Keratinocyte (primary cell): ENCODE data around the gene CACNA1I. TPM values are rescaled to one million over a fixed set of nuclear protein-coding genes. Genes with fewer than 3 reads are reported as not detected.
A peak's percentile ranks its signal among the peaks of the same experiment; 100 is the strongest.

ENCODE experiments used
- DNase-seq: peaks from one replicate; pipeline ENCODE4 v3.0.0-alpha.2; 2011; ENCODE audit warnings: low read depth, missing footprints, low spot score
- FAIRE-seq: peaks from 2 replicates; lab custom pipeline; 2011; peaks lifted over from hg19 to GRCh38; lab: Jason Lieb, UNC
- H2AFZ ChIP-seq: 2 replicates; pipeline ENCODE4 v1.6.0; 2012; ENCODE audit warnings: low read length, control low read depth, inconsistent platforms; ENCODE audit not compliant: control insufficient read depth
- H3K27ac ChIP-seq: 2 replicates; pipeline ENCODE4 v1.5.1; 2011; ENCODE audit warnings: low read length; ENCODE audit not compliant: control insufficient read depth, insufficient read depth
- H3K27me3 ChIP-seq: 3 replicates; pipeline ENCODE4 v1.6.0; 2011; ENCODE audit warnings: low read length; ENCODE audit not compliant: control insufficient read depth, insufficient read depth; ENCODE audit errors: extremely low read depth
- H3K36me3 ChIP-seq, 2 experiments: 2 replicates in 1 of 2; 3 replicates in 1 of 2; pipeline ENCODE4 v1.5.1; 2011; ENCODE audit warnings: low read length in 2 of 2, mild to moderate bottlenecking in 1 of 2; ENCODE audit not compliant: control insufficient read depth in 2 of 2, insufficient read depth in 2 of 2; ENCODE audit errors: extremely low read depth in 1 of 2
- H3K4me1 ChIP-seq: 3 replicates; pipeline ENCODE4 v1.5.1; 2011; ENCODE audit warnings: low read length; ENCODE audit not compliant: control insufficient read depth, insufficient read depth; ENCODE audit errors: extremely low read depth
- H3K4me2 ChIP-seq: 3 replicates; pipeline ENCODE4 v1.6.0; 2011; ENCODE audit warnings: low read depth, low read length; ENCODE audit not compliant: control insufficient read depth, insufficient read depth; ENCODE audit errors: extremely low read depth
- H3K4me3 ChIP-seq, 3 experiments: fragments of 200-600 bp in 1 of 3; sonication (generic) in 1 of 3; 2 replicates in 2 of 3; 3 replicates in 1 of 3; pipeline ENCODE4 v1.5.1; 2011 to 2016; ENCODE audit warnings: low read length in 3 of 3, mild to moderate bottlenecking in 3 of 3, control low read depth in 2 of 3, inconsistent platforms in 1 of 3, low read depth in 1 of 3, mixed read lengths in 1 of 3, mixed run types in 1 of 3, moderate library complexity in 1 of 3; ENCODE audit not compliant: control insufficient read depth in 2 of 3, insufficient read depth in 2 of 3; ENCODE audit errors: extremely low read depth in 1 of 3
- H3K79me2 ChIP-seq: 2 replicates; pipeline ENCODE4 v1.6.0; 2012; ENCODE audit warnings: low read length; ENCODE audit not compliant: control insufficient read depth, insufficient read depth
- H3K9ac ChIP-seq: 3 replicates; pipeline ENCODE4 v1.6.0; 2011; ENCODE audit warnings: low read length; ENCODE audit not compliant: control insufficient read depth, insufficient read depth; ENCODE audit errors: extremely low read depth
- H3K9me1 ChIP-seq: 3 replicates; pipeline ENCODE4 v1.6.0; 2011; ENCODE audit warnings: low read length; ENCODE audit not compliant: control insufficient read depth, insufficient read depth; ENCODE audit errors: extremely low read depth
- H3K9me3 ChIP-seq: 2 replicates; pipeline ENCODE4 v1.5.1; 2012; ENCODE audit warnings: low read depth, low read length; ENCODE audit not compliant: control insufficient read depth
- H4K20me1 ChIP-seq: 3 replicates; pipeline ENCODE4 v1.6.0; 2011; ENCODE audit warnings: low read length; ENCODE audit not compliant: control insufficient read depth, insufficient read depth; ENCODE audit errors: extremely low read depth
- CTCF ChIP-seq, 3 experiments: IDR thresholded peaks in 1 of 3; conservative IDR thresholded peaks in 1 of 3; optimal IDR thresholded peaks in 1 of 3; 2 replicates in 2 of 3; 3 replicates in 1 of 3; pipeline versions ENCODE3 to v1.5.1; 2011; ENCODE audit warnings: low read length in 3 of 3, mild to moderate bottlenecking in 3 of 3, moderate library complexity in 2 of 3, control low read depth in 1 of 3, inconsistent platforms in 1 of 3; ENCODE audit not compliant: insufficient read depth in 2 of 3; ENCODE audit errors: extremely low read depth in 1 of 3
- EZH2 ChIP-seq: IDR thresholded peaks from one replicate; pipeline ENCODE4 v1.6.1; 2012; ENCODE audit warnings: inconsistent platforms, mild to moderate bottlenecking, low read length, moderate library complexity
- dilution Hi-C: fragments of 300-500 bp; cut with MboI; formaldehyde crosslinking; loops from one replicate; pipeline ENCODE4 v1.7.0; 2020; ENCODE audit warnings: low sequenced_read_pairs; ENCODE audit not compliant: extremely low pct_ligation_motif_present
- polyA plus RNA-seq, 5 experiments: library from polyadenylated mRNA; depleted of rRNA in 3 of 5; stranded (reverse) in 3 of 5; stranded (forward) in 1 of 5; unstranded in 1 of 5; fragments of >200 nt; gene quantifications; 1 replicate in 1 of 5; 2 replicates in 3 of 5; 3 replicates in 1 of 5; pipeline versions ENCODE4 v1.2.1 to v1.2.3, GENCODE V29; 2011 to 2012; ENCODE audit warnings: missing spikeins in 2 of 5, low read depth in 1 of 5, low replicate concordance in 1 of 5

CACNA1I gene
- polyA plus RNA-seq, 1 donor (not counting 4 experiments of a cell fraction or from before 2014, with no cell fraction given), result not detected

GRCh38 chr22:39558950-39559349 is 11.6 kb upstream of the CACNA1I start:
- no peaks in the 10 kb centered on the region for H3K9me3 ChIP-seq
- H3K9ac ChIP-seq, result no peak overlapping the region
- no peak for DNase-seq
- H3K27me3 ChIP-seq, result peaks cover 59% of the 10 kb centered on the region
- no peak overlapping the region for H3K27ac ChIP-seq
- FAIRE-seq, result no peak
- H3K36me3 ChIP-seq, result no peaks in the 10 kb centered on the region
- no peak overlapping the region for H2AFZ ChIP-seq
- dilution Hi-C loops, result no loop called here
- H3K4me1 ChIP-seq, result peaks cover 3% of the 10 kb centered on the region
- no peak overlapping the region for H3K4me3 ChIP-seq
- H3K9me1 ChIP-seq, result no peaks in the 10 kb centered on the region
- no peak for TF ChIP-seq CTCF (optimal IDR thresholded peaks at IDR 0.05 in 1 of 3, IDR thresholded peaks at IDR 0.05 in 1 of 3, conservative IDR thresholded peaks at IDR 0.05 in 1 of 3; ENCODE audit: extremely low read depth in 1 of 3, insufficient read depth in 2 of 3, low read length in 3 of 3)
- no peak overlapping the region for H3K4me2 ChIP-seq
- no peaks in the 10 kb centered on the region for H3K79me2 ChIP-seq
- H4K20me1 ChIP-seq, result no peaks in the 10 kb centered on the region

- Histone ChIP-seq H2AFZ (no peak overlapping the region), H3K9me3 (no peaks in the 10 kb centered on the region), H3K4me1 (peaks cover 3% of the 10 kb centered on the region), H3K9ac (no peak overlapping the region), H3K4me3 (no peak overlapping the region), H3K27me3 (peaks cover 55% of the 10 kb centered on the region), H3K9me1 (no peaks in the 10 kb centered on the region), H3K27ac (no peak overlapping the region), H4K20me1 (no peaks in the 10 kb centered on the region), H3K4me2 (no peak overlapping the region), H3K36me3 (no peaks in the 10 kb centered on the region), H3K79me2 (no peaks in the 10 kb centered on the region)
- TF ChIP-seq CTCF (optimal IDR thresholded peaks at IDR 0.05 in 1 of 3, IDR thresholded peaks at IDR 0.05 in 1 of 3, conservative IDR thresholded peaks at IDR 0.05 in 1 of 3; ENCODE audit: extremely low read depth in 1 of 3, insufficient read depth in 2 of 3, low read length in 3 of 3) (peak; percentile 22 to 51 (median 38)), EZH2 (no peak)
- dilution Hi-C loops, result no loop called here
- FAIRE-seq (no peak), DNase-seq (no peak)
Observed at GRCh38 chr22:39559456-39560105, 11.0 kb upstream of the CACNA1I start.
